NB4 (cell line): Measurements from ENCODE around the gene SEC23A.

ENCODE experiments used
- DNase-seq: peaks from one replicate; pipeline ENCODE4 v3.0.0; 2010; ENCODE audit warnings: low read depth
- H3K4me3 ChIP-seq: one replicate; pipeline ENCODE4 v1.5.1; 2011; ENCODE audit warnings: mild to moderate bottlenecking, low read depth, low read length, moderate library complexity
- MYC ChIP-seq: IDR thresholded peaks from 2 replicates; pipeline ENCODE4 v1.6.1; 2011; ENCODE audit warnings: low read depth, low read length
- POLR2A ChIP-seq: IDR thresholded peaks from 2 replicates; pipeline ENCODE4 v1.6.1; 2011; ENCODE audit warnings: mild to moderate bottlenecking; ENCODE audit not compliant: insufficient read length; ENCODE audit errors: extremely low read depth
- TF ChIP-seq, protein P1 (sequence below): IDR thresholded peaks from 2 replicates; pipeline ENCODE4 v1.6.1; 2011; ENCODE audit warnings: low read depth, low read length
- TF ChIP-seq, protein P2 (sequence below): IDR thresholded peaks from one replicate; pipeline ENCODE4 v1.5.1; 2012; ENCODE audit warnings: low read depth, low read length

The SEC23A gene

DNA sequence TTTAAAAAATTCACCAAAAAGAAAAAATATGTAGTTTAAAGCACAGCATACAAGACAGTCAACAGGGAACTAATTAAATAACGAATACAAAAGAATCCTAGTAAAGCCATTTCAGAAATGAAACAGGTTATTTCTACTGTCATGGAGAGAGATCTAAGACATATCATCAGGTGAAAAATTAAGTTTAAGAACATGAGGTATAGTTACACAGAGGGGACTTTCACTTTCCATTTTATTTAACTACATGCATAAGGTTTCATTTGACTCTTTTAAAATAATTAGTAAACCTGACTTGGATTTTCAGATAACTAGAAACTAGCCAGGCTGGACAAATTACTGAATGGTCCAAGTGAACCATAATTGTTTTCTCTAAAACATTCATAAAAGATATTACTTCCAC, 11.3 kb downstream of the SEC23A start:
- H3K4me3 ChIP-seq: no peak overlapping the region
- TF ChIP-seq, protein P1, sequence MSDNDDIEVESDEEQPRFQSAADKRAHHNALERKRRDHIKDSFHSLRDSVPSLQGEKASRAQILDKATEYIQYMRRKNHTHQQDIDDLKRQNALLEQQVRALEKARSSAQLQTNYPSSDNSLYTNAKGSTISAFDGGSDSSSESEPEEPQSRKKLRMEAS: no peak
- TF ChIP-seq, protein P2, sequence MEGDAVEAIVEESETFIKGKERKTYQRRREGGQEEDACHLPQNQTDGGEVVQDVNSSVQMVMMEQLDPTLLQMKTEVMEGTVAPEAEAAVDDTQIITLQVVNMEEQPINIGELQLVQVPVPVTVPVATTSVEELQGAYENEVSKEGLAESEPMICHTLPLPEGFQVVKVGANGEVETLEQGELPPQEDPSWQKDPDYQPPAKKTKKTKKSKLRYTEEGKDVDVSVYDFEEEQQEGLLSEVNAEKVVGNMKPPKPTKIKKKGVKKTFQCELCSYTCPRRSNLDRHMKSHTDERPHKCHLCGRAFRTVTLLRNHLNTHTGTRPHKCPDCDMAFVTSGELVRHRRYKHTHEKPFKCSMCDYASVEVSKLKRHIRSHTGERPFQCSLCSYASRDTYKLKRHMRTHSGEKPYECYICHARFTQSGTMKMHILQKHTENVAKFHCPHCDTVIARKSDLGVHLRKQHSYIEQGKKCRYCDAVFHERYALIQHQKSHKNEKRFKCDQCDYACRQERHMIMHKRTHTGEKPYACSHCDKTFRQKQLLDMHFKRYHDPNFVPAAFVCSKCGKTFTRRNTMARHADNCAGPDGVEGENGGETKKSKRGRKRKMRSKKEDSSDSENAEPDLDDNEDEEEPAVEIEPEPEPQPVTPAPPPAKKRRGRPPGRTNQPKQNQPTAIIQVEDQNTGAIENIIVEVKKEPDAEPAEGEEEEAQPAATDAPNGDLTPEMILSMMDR: no peak
- TF ChIP-seq MYC: no peak
- no peak for TF ChIP-seq POLR2A
- no peak for DNase-seq

DNA sequence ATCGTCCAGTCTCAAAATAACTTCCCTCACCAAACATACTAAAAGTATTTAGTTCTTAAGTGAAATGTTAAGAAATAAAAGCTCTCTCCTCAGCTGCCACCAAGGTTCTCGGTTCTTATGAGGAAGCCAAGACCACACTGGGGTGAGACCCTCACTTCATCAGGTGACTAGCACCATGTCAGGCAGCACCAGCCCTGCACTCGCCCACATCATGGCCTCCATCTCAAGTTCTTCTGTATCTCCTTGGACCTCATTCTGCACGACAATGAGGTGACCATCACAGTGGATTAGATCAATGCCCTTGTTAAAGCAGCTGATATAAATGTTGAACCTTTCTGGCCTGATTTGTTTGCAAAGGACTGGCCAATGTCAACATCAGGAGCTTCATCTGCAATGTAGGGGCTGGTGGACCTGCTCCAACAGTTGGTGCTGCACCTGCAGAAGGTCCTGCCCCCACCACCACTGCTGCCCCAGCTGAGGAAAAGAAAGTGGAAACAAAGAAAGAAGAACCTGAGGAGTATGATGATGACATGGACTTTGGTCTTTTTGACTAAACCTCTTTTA, 12.4 kb downstream of the SEC23A start:
- TF ChIP-seq POLR2A (no peak), MYC (no peak)
- TF ChIP-seq, protein P1: no peak
- TF ChIP-seq, protein P2: no peak
- no peak for DNase-seq
- H3K4me3 ChIP-seq: no peak overlapping the region

DNA sequence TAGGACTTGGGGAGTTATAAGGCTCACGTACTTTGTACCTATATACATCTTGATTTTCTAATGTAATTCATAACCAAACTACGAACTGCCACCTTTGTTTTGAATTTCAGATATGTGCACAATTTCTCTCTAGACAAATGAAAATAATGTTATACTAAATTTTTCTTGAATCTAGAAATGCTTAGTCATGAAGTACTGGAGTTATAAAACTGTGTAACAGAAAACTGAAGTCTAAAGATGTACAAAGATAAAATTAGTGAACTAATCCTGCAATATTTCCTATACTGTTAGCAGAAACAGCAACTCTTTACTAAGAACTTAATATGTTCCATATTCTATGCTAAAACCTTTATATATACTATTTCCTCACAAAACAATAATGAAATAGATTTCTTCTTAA, 15.5 kb downstream of the SEC23A start:
- TF ChIP-seq MYC (no peak), POLR2A (no peak)
- TF ChIP-seq, protein P2: no peak
- TF ChIP-seq, protein P1: no peak
- no peak for DNase-seq
- H3K4me3 ChIP-seq: no peak overlapping the region

DNA sequence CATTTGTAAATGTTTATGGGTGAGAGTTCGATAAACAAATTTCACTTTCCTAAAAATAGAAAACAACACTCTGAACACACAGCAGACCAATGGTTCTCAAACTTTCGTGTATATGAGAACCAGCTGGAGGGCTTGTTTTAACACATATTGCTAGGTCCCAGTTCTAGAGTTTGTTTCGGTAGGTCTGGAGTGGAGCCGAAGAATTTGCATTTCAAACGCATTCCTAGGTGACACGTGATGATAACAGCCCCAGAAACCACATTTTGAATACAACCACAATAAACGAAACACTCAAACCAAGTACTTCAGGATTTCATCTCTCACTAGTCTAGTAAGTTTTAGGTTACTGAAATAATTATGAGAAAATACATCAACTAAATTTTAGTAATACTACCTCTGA, 17.1 kb downstream of the SEC23A start:
- no peak overlapping the region for H3K4me3 ChIP-seq
- DNase-seq: no peak
- TF ChIP-seq POLR2A (no peak), MYC (no peak)
- TF ChIP-seq, protein P2: no peak
- TF ChIP-seq, protein P1: no peak

DNA sequence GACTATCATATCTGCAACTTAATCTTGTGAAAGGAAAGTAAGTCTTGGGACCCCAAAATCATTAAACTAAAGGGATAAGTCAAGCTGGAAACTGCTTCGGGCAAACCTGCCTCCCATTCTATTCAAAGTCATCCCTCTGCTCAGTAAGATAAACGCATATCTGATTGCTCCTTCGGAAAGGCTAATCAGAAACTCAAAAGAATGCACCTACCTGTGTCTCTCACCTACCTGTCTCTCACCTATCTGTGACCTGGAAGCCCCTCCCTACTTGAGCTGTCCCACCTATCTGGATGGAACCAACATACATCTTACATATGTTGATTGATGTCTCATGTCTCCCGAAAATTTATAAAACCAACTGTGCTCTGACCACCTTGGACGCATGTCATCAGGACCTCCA, 19.9 kb downstream of the SEC23A start:
- no peak for DNase-seq
- TF ChIP-seq, protein P2: no peak
- TF ChIP-seq MYC: no peak
- TF ChIP-seq, protein P1: no peak
- TF ChIP-seq POLR2A: no peak
- no peak overlapping the region for H3K4me3 ChIP-seq
